IMR-90 (cell line): ENCODE data around the gene NOC2L. TPM values are rescaled to one million over a fixed set of nuclear protein-coding genes. Genes with fewer than 3 reads are reported as not detected.
A peak's percentile ranks its signal among the peaks of the same experiment; 100 is the strongest.

Experiments
- ATAC-seq: fragments of 200-7000 bp; cut with Tn5 transposase; 2 replicates; pipeline ENCODE4 v1.9.1; 2020; ENCODE audit warnings: low read depth, mild to moderate bottlenecking, moderate library complexity
- BruUV-seq: library from RNA; stranded (reverse); fragments of 400-500 nt; replicated peaks from 2 replicates; lab custom pipeline; 2021; lab: Mats Ljungman, UMichigan
- CTCF ChIA-PET: fragments of 300-600 bp; formaldehyde crosslinking; extraction: SDS; loops from one replicate; lab custom pipeline; 2021; ENCODE audit warnings: antibody characterized with exemption; lab: Yijun Ruan, JAX
- POLR2A ChIA-PET: fragments of 300-600 bp; sonication (Branson Sonifier 250); formaldehyde crosslinking; loops from one replicate; lab custom pipeline; 2022; ENCODE audit warnings: antibody characterized with exemption; ENCODE audit not compliant: unreplicated experiment; lab: Charles Lee
- DNase-seq: peaks from one replicate; pipeline ENCODE4 v3.0.0; 2013
- H2AFZ ChIP-seq: replicated peaks from 2 replicates; pipeline ENCODE3; 2013; ENCODE audit warnings: low read length, mild to moderate bottlenecking; ENCODE audit not compliant: poor library complexity
- H2AK5ac ChIP-seq: 2 replicates; pipeline ENCODE4 v1.6.1; 2013; ENCODE audit warnings: low read depth, low read length, inconsistent platforms
- H2AK9ac ChIP-seq: replicated peaks from 2 replicates; pipeline ENCODE3; 2013; ENCODE audit warnings: mild to moderate bottlenecking, low read depth, low read length, moderate library complexity; ENCODE audit not compliant: poor library complexity
- H2BK120ac ChIP-seq: 2 replicates; pipeline ENCODE4 v1.6.1; 2013; ENCODE audit warnings: low read depth, low read length, inconsistent platforms
- H2BK15ac ChIP-seq: 3 replicates; pipeline ENCODE4 v1.6.1; 2013; ENCODE audit warnings: low read depth, low read length, inconsistent platforms
- H2BK20ac ChIP-seq: 2 replicates; pipeline ENCODE4 v1.6.1; 2013; ENCODE audit warnings: low read depth, mild to moderate bottlenecking, inconsistent platforms, low read length, moderate library complexity
- H2BK5ac ChIP-seq: 2 replicates; pipeline ENCODE4 v1.6.1; 2013; ENCODE audit warnings: mild to moderate bottlenecking, low read depth, low read length, inconsistent platforms; ENCODE audit not compliant: poor library complexity, severe bottlenecking
- H3K14ac ChIP-seq: replicated peaks from 2 replicates; pipeline ENCODE4 v1.6.1; 2013; ENCODE audit warnings: low read depth, low read length, inconsistent platforms
- H3K18ac ChIP-seq: 2 replicates; pipeline ENCODE4 v1.6.1; 2013; ENCODE audit warnings: low read depth, low read length, control low read depth
- H3K23ac ChIP-seq: 2 replicates; pipeline ENCODE4 v1.6.1; 2013; ENCODE audit warnings: low read depth, low read length, inconsistent platforms
- H3K27ac ChIP-seq: 2 replicates; pipeline ENCODE4 v1.5.1; 2013; ENCODE audit warnings: mild to moderate bottlenecking, control low read depth, low read length; ENCODE audit not compliant: insufficient read depth
- H3K27me3 ChIP-seq: 2 replicates; pipeline ENCODE4 v1.6.1; 2013; ENCODE audit warnings: low read length; ENCODE audit not compliant: control insufficient read depth, insufficient read depth
- H3K36me3 ChIP-seq: 2 replicates; pipeline ENCODE4 v1.6.1; 2013; ENCODE audit warnings: low read length, mixed read lengths; ENCODE audit not compliant: control insufficient read depth, insufficient read depth
- H3K4ac ChIP-seq: 2 replicates; pipeline ENCODE4 v1.6.1; 2013; ENCODE audit warnings: low read depth, low read length, inconsistent platforms
- H3K4me1 ChIP-seq: 2 replicates; pipeline ENCODE4 v1.6.1; 2013; ENCODE audit warnings: low read length, mixed read lengths; ENCODE audit not compliant: control insufficient read depth, insufficient read depth
- H3K4me2 ChIP-seq: 2 replicates; pipeline ENCODE4 v1.6.1; 2013; ENCODE audit warnings: low read depth, mild to moderate bottlenecking, control low read depth, low read length, moderate library complexity
- H3K4me3 ChIP-seq: 2 replicates; pipeline ENCODE4 v1.5.1; 2013; ENCODE audit warnings: low read depth, mild to moderate bottlenecking, control low read depth, low read length, moderate library complexity; ENCODE audit not compliant: insufficient read depth
- H3K56ac ChIP-seq: 2 replicates; pipeline ENCODE4 v1.6.1; 2013; ENCODE audit warnings: low read length, inconsistent platforms; ENCODE audit not compliant: insufficient read depth; ENCODE audit errors: extremely low read depth
- H3K79me1 ChIP-seq, 2 experiments: 2 replicates each; pipeline ENCODE4 v1.6.1; 2013; ENCODE audit warnings: low read length in 2 of 2, inconsistent platforms in 1 of 2, low read depth in 1 of 2
- H3K9ac ChIP-seq: 2 replicates; pipeline ENCODE4 v1.6.1; 2013; ENCODE audit warnings: low read depth, low read length, control low read depth
- H3K9me1 ChIP-seq: 2 replicates; pipeline ENCODE4 v1.6.1; 2013; ENCODE audit warnings: low read length, inconsistent platforms; ENCODE audit not compliant: insufficient read depth
- H3K9me3 ChIP-seq: 2 replicates; pipeline ENCODE4 v1.6.1; 2013; ENCODE audit warnings: low read length; ENCODE audit not compliant: control insufficient read depth, insufficient read depth
- H4K20me1 ChIP-seq: 2 replicates; pipeline ENCODE4 v1.6.1; 2013; ENCODE audit warnings: low read length, inconsistent platforms; ENCODE audit not compliant: insufficient read depth
- H4K5ac ChIP-seq: 2 replicates; pipeline ENCODE4 v1.6.1; 2013; ENCODE audit warnings: mild to moderate bottlenecking, low read depth, low read length, control low read depth
- H4K8ac ChIP-seq, 2 experiments: 2 replicates each; pipeline ENCODE4 v1.6.1; 2013; ENCODE audit warnings: low read depth in 2 of 2, low read length in 2 of 2, control low read depth in 1 of 2, inconsistent platforms in 1 of 2
- H4K91ac ChIP-seq: 2 replicates; pipeline ENCODE4 v1.6.1; 2013; ENCODE audit warnings: low read depth, low read length, inconsistent platforms; ENCODE audit not compliant: insufficient read depth
- BHLHE40 ChIP-seq: fragments of 150-350 bp; IDR thresholded peaks from 2 replicates; pipeline ENCODE4 v1.6.1; 2016; ENCODE audit warnings: mild to moderate bottlenecking, low read depth, low read length
- FOS ChIP-seq: fragments of 150-350 bp; IDR thresholded peaks from 2 replicates; pipeline ENCODE4 v1.6.1; 2016; ENCODE audit warnings: low read depth, low read length
- MAFK ChIP-seq: IDR thresholded peaks from 2 replicates; pipeline ENCODE4 v1.6.1; 2012; ENCODE audit warnings: low read depth, low read length, improper control_type of control experiment
- MAZ ChIP-seq: IDR thresholded peaks from 2 replicates; pipeline ENCODE4 v1.6.1; 2012; ENCODE audit warnings: low read depth, mild to moderate bottlenecking, low read length, improper control_type of control experiment, moderate library complexity, borderline replicate concordance
- MXI1 ChIP-seq: IDR thresholded peaks from 2 replicates; pipeline ENCODE4 v1.6.1; 2012; ENCODE audit warnings: low read depth, mild to moderate bottlenecking, low read length, moderate library complexity, borderline replicate concordance
- NFE2L2 ChIP-seq: fragments of 150-350 bp; IDR thresholded peaks from 2 replicates; pipeline ENCODE4 v1.6.1; 2016; ENCODE audit warnings: low read depth, mild to moderate bottlenecking, low read length
- POLR2A ChIP-seq: IDR thresholded peaks from 2 replicates; pipeline ENCODE4 v1.6.1; 2012; ENCODE audit warnings: mild to moderate bottlenecking, low read depth, low read length
- RAD21 ChIP-seq: IDR thresholded peaks from 2 replicates; pipeline ENCODE4 v1.6.1; 2012; ENCODE audit warnings: low read length, improper control_type of control experiment
- RCOR1 ChIP-seq: IDR thresholded peaks from 2 replicates; pipeline ENCODE4 v1.6.1; 2012; ENCODE audit warnings: mild to moderate bottlenecking, low read length, improper control_type of control experiment; ENCODE audit not compliant: insufficient replicate concordance
- RFX5 ChIP-seq: IDR thresholded peaks from 2 replicates; pipeline ENCODE4 v1.8.0; 2012; ENCODE audit warnings: low read depth, mild to moderate bottlenecking, low read length, moderate library complexity
- SMC3 ChIP-seq: fragments of 150-350 bp; IDR thresholded peaks from 2 replicates; pipeline ENCODE4 v1.6.1; 2016; ENCODE audit warnings: low read depth, mild to moderate bottlenecking, antibody characterized with exemption, low read length, moderate library complexity
- WGBS, 2 experiments: methylation state at CpG; one replicate each; pipeline versions ENCODE4 v1.1.5 to v1.1.7; 2013; ENCODE audit warnings: missing lambda C conversion rate in 2 of 2; ENCODE audit not compliant: insufficient read length in 1 of 2; ENCODE audit errors: extremely low coverage in 2 of 2; 5-methylcytosine and 5-hydroxymethylcytosine counted together
- dilution Hi-C: fragments of 300-500 bp; cut with HindIII; formaldehyde crosslinking; loops from one replicate; pipeline ENCODE4 v1.14.3; 2018; ENCODE audit warnings: low sequenced_read_pairs; ENCODE audit not compliant: unreplicated experiment
- in situ Hi-C: fragments of 300-500 bp; cut with MboI; formaldehyde crosslinking; loops from 3 replicates; pipeline ENCODE4 v1.14.3; 2019; ENCODE audit warnings: low sequenced_read_pairs, inconsistent platforms, mixed read lengths
- intact Hi-C: fragments of 100-400 bp; cut with micrococcal nuclease; formaldehyde crosslinking; loops from 2 replicates; pipeline ENCODE4 v1.10.0; 2022
- polyA plus RNA-seq, 3 experiments: library from polyadenylated mRNA; depleted of rRNA; stranded (reverse); fragments of >200 nt; gene quantifications; 2 replicates each; pipeline ENCODE4 v1.2.3, GENCODE V29; 2012; ENCODE audit warnings: low replicate concordance in 1 of 3
- total RNA-seq: library from RNA; depleted of rRNA; stranded (reverse); fragments of >200 nt; gene quantifications from 2 replicates; pipeline ENCODE4 v1.2.3, GENCODE V29; 2012
- TF ChIP-seq, protein P1 (sequence below): conservative IDR thresholded peaks from 2 replicates; pipeline ENCODE4 v1.5.1; 2012; ENCODE audit warnings: mild to moderate bottlenecking, low read depth, low read length, improper control_type of control experiment
- TF ChIP-seq, protein P2 (sequence below): fragments of 150-350 bp; IDR thresholded peaks from 2 replicates; pipeline ENCODE4 v1.6.1; 2017; ENCODE audit warnings: mild to moderate bottlenecking, antibody characterized with exemption, low read length, low read depth

Gene NOC2L
- total and polyA plus RNA-seq, 2 of the 4 experiments (the other 2 are of a cell fraction): 74.2 to 106 TPM

DNA sequence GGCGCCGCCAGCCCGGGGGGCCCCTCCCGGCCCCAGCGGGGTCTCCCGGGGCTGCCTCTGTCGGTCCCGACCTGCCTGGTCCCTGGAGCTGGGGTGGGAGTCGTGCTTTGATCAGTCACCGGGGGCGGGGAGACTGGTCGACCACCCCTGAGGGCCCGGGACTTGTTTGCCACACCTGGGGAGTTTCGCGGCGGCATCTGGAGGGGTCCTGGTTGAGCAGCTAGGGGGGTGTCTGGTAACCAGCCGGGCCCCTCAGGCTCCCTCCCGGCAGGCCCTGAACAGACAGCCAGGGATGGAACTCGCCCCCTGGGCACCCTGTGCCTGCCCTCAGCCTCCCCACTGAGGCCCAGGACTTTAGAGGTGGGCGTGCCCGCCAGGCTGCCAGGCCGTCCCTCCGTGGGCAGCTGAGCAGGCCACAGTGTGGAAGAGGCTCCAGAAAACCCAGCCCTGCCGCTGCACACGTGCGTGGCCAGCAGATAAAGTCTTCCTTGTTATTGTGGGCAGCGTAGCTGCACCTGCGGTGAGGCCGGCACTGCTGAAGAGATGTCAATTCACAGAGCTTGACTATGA, 48.7 kb downstream of the NOC2L start:
- H3K4ac ChIP-seq: peak overlapping the region; percentile 35
- no peak overlapping the region for H3K4me2 ChIP-seq
- no peak overlapping the region for H3K18ac ChIP-seq
- peak overlapping the region; percentile 40; the same call in 1 of the 2 replicates for H2BK120ac ChIP-seq
- TF ChIP-seq SMC3: no peak
- no peak for TF ChIP-seq RAD21
- no peak for TF ChIP-seq BHLHE40
- TF ChIP-seq, protein P1, sequence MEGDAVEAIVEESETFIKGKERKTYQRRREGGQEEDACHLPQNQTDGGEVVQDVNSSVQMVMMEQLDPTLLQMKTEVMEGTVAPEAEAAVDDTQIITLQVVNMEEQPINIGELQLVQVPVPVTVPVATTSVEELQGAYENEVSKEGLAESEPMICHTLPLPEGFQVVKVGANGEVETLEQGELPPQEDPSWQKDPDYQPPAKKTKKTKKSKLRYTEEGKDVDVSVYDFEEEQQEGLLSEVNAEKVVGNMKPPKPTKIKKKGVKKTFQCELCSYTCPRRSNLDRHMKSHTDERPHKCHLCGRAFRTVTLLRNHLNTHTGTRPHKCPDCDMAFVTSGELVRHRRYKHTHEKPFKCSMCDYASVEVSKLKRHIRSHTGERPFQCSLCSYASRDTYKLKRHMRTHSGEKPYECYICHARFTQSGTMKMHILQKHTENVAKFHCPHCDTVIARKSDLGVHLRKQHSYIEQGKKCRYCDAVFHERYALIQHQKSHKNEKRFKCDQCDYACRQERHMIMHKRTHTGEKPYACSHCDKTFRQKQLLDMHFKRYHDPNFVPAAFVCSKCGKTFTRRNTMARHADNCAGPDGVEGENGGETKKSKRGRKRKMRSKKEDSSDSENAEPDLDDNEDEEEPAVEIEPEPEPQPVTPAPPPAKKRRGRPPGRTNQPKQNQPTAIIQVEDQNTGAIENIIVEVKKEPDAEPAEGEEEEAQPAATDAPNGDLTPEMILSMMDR: no peak
- no peak for TF ChIP-seq POLR2A
- no peak for TF ChIP-seq MAZ
- TF ChIP-seq RCOR1: no peak
- TF ChIP-seq, protein P2, sequence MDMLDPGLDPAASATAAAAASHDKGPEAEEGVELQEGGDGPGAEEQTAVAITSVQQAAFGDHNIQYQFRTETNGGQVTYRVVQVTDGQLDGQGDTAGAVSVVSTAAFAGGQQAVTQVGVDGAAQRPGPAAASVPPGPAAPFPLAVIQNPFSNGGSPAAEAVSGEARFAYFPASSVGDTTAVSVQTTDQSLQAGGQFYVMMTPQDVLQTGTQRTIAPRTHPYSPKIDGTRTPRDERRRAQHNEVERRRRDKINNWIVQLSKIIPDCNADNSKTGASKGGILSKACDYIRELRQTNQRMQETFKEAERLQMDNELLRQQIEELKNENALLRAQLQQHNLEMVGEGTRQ: no peak
- TF ChIP-seq MXI1: no peak
- TF ChIP-seq FOS: no peak
- no peak for TF ChIP-seq NFE2L2
- TF ChIP-seq MAFK: no peak
- TF ChIP-seq RFX5: no peak
- no peaks in the 10 kb centered on the region for H3K36me3 ChIP-seq
- H2BK15ac ChIP-seq: 0 out of 3 replicates have a peak overlapping the region, but pooled peaks have one; percentile 21
- no peak overlapping the region for H3K4me3 ChIP-seq
- peak overlapping the region; percentile 65 for H2AK5ac ChIP-seq
- ATAC-seq: no peak
- H4K91ac ChIP-seq: peak overlapping the region; percentile 75
- 76% methylated on average over 9 of the region's 29 CpGs; no CpG with 5 or more reads in 1 of the 2 experiments for WGBS, 2 experiments
- H2AFZ ChIP-seq: peak overlapping the region; percentile 77
- H3K56ac ChIP-seq: no peak overlapping the region
- CTCF ChIA-PET: no interaction called here
- no peak overlapping the region for H2BK5ac ChIP-seq
- H3K9me1 ChIP-seq: no peaks in the 10 kb centered on the region
- H4K20me1 ChIP-seq: no peaks in the 10 kb centered on the region; the same call in 1 of the 2 replicates
- H3K9me3 ChIP-seq: no peaks in the 10 kb centered on the region
- in situ Hi-C loops (loop anchor here (5.0 kb wide), 1 partner anchor 47 kb away; the partner anchor contains the start of gene NOC2L), intact Hi-C loops (no loop called here), dilution Hi-C loops (no loop called here)
- no peaks in the 10 kb centered on the region for H3K27me3 ChIP-seq
- 0 out of 2 replicates have a peak overlapping the region, but pooled peaks have one; percentile 56 for H3K23ac ChIP-seq
- peak overlapping the region; percentile 81 for H2AK9ac ChIP-seq
- BruUV-seq: no TSS peak
- peaks cover 0 to 3% of the 10 kb centered on the region in 2 experiments; a peak in 1 of 4 replicates for H3K79me1 ChIP-seq
- H4K5ac ChIP-seq: no peak overlapping the region
- H3K4me1 ChIP-seq: peaks cover 27% of the 10 kb centered on the region
- peak overlapping the region in 1 of 2 experiments; percentile 21; a peak in 1 of 4 replicates for H4K8ac ChIP-seq
- DNase-seq: no peak
- H3K9ac ChIP-seq: no peak overlapping the region; the same call in 1 of the 2 replicates
- no peak overlapping the region for H3K14ac ChIP-seq
- no peak overlapping the region for H2BK20ac ChIP-seq
- no peak overlapping the region; the same call in 1 of the 2 replicates for H3K27ac ChIP-seq
- POLR2A ChIA-PET: no interaction called here
